Endodermal cell (in vitro differentiated cells): ENCODE measurements around the gene ADAM30. TPM values are rescaled to one million over a fixed set of nuclear protein-coding genes. Genes with fewer than 3 reads are reported as not detected.

Experiments
- DNase-seq: peaks from one replicate; pipeline ENCODE4 v3.0.0-alpha.2; 2017
- H3K27ac ChIP-seq: 2 replicates; pipeline ENCODE4 v1.5.1; 2013; ENCODE audit warnings: mild to moderate bottlenecking, low read depth, low read length, moderate library complexity
- H3K27me3 ChIP-seq: 2 replicates; pipeline ENCODE4 v1.6.1; 2013; ENCODE audit warnings: mild to moderate bottlenecking, low read length, moderate library complexity; ENCODE audit not compliant: insufficient read depth, control insufficient read depth, poor library complexity, severe bottlenecking
- H3K36me3 ChIP-seq: 2 replicates; pipeline ENCODE4 v1.7.0; 2013; ENCODE audit warnings: mild to moderate bottlenecking, low read length, moderate library complexity; ENCODE audit not compliant: control insufficient read depth, insufficient read depth
- H3K4me1 ChIP-seq: one replicate; pipeline ENCODE4 v1.7.0; 2013; ENCODE audit warnings: low read length; ENCODE audit not compliant: control insufficient read depth, insufficient read depth
- H3K4me3 ChIP-seq: 2 replicates; pipeline ENCODE4 v1.5.1; 2013; ENCODE audit warnings: mild to moderate bottlenecking, low read length, moderate library complexity
- H3K9ac ChIP-seq: 2 replicates; pipeline ENCODE4 v1.6.1; 2013; ENCODE audit warnings: mild to moderate bottlenecking, low read length, moderate library complexity; ENCODE audit not compliant: poor library complexity, severe bottlenecking; ENCODE audit errors: extremely low read depth
- H3K9me3 ChIP-seq: 2 replicates; pipeline ENCODE4 v1.6.1; 2013; ENCODE audit warnings: mild to moderate bottlenecking, low read length, moderate library complexity; ENCODE audit not compliant: control insufficient read depth
- H3K27ac Mint-ChIP-seq: 2 replicates; pipeline ENCODE4 v1.8.0; 2020; ENCODE audit warnings: mixed read lengths
- H3K27me3 Mint-ChIP-seq: 2 replicates; pipeline ENCODE4 v1.8.0; 2021; ENCODE audit warnings: mild to moderate bottlenecking, mixed read lengths; ENCODE audit not compliant: insufficient read depth
- H3K36me3 Mint-ChIP-seq: 2 replicates; pipeline ENCODE4 v1.8.0; 2020; ENCODE audit warnings: low read depth, mixed read lengths
- H3K4me1 Mint-ChIP-seq: 2 replicates; pipeline ENCODE4 v1.8.0; 2020; ENCODE audit warnings: mixed read lengths
- H3K4me3 Mint-ChIP-seq: 2 replicates; pipeline ENCODE4 v1.8.0; 2020; ENCODE audit warnings: mild to moderate bottlenecking, moderate library complexity, mixed read lengths
- H3K9me3 Mint-ChIP-seq: 2 replicates; pipeline ENCODE4 v1.8.0; 2020; ENCODE audit warnings: mild to moderate bottlenecking, mixed read lengths
- CTCF ChIP-seq: fragments of 200-600 bp; sonication (generic); conservative IDR thresholded peaks from 2 replicates; pipeline ENCODE4 v1.5.0; 2021; ENCODE audit warnings: antibody characterized with exemption, mild to moderate bottlenecking
- WGBS, 2 experiments: methylation state at CpG; one replicate each; pipeline versions ENCODE4 v1.1.5 to v1.1.7; 2013; ENCODE audit warnings: missing lambda C conversion rate in 2 of 2, mixed read lengths in 1 of 2; ENCODE audit not compliant: insufficient coverage in 1 of 2, insufficient read length in 1 of 2; 5-methylcytosine and 5-hydroxymethylcytosine counted together
- total RNA-seq, 2 donors: library from RNA; stranded (reverse); fragmentation: NEBNext Ultra II Directional in 1 of 2; extraction: Animal tissue kit (Norgen Biotek cat#: 25700) in 1 of 2; gene quantifications; 2 replicates in 1 of 2; 3 replicates in 1 of 2; pipeline ENCODE4 v1.2.1, GENCODE V29; 2021

The ADAM30 gene
- total RNA-seq, 2 donors from 2014 or later = not detected

GRCh38 chr1:119919241-119919640 lies 22.9 kb upstream of the ADAM30 start:
- Histone ChIP-seq H3K9ac (no peak overlapping the region), H3K27ac (no peak overlapping the region), H3K4me1 (peaks cover 11% of the 10 kb centered on the region), H3K27me3 (no peaks in the 10 kb centered on the region), H3K36me3 (peaks cover 90% of the 10 kb centered on the region), H3K9me3 (no peaks in the 10 kb centered on the region), H3K4me3 (no peak overlapping the region)
- Mint-ChIP-seq H3K27ac (no peak overlapping the region), H3K4me3 (no peak overlapping the region), H3K36me3 (peaks cover 85% of the 10 kb centered on the region), H3K9me3 (no peaks in the 10 kb centered on the region), H3K27me3 (no peaks in the 10 kb centered on the region), H3K4me1 (peaks cover 10% of the 10 kb centered on the region)
- DNase-seq = no peak
- WGBS, 2 experiments = 96 to 100% methylated on average over 3 to 7 of the region's 7 CpGs
- no peak for TF ChIP-seq CTCF

GRCh38 chr1:119918301-119918700 lies 22.0 kb upstream of the ADAM30 start:
- H3K9ac ChIP-seq = no peak overlapping the region

GRCh38 chr1:119917304-119918055 lies 21.2 kb upstream of the ADAM30 start:
- H3K27ac Mint-ChIP-seq = no peak overlapping the region

More at GRCh38 chr1:119918301-119918700, 22.0 kb upstream of the ADAM30 start:
- H3K4me1 ChIP-seq = peaks cover 11% of the 10 kb centered on the region
- H3K9me3 ChIP-seq = no peaks in the 10 kb centered on the region
- Mint-ChIP-seq H3K36me3 (peaks cover 81% of the 10 kb centered on the region), H3K9me3 (no peaks in the 10 kb centered on the region), H3K27ac (no peak overlapping the region), H3K27me3 (no peaks in the 10 kb centered on the region), H3K4me3 (no peak overlapping the region), H3K4me1 (peaks cover 10% of the 10 kb centered on the region)
- TF ChIP-seq CTCF = no peak
- 97 to 100% methylated on average over 6 to 7 of the region's 7 CpGs for whole genome bisulfite sequencing, 2 experiments
- H3K4me3 ChIP-seq = no peak overlapping the region
- H3K27me3 ChIP-seq = no peaks in the 10 kb centered on the region
- DNase-seq = no peak
- H3K36me3 ChIP-seq = peaks cover 88% of the 10 kb centered on the region
- H3K27ac ChIP-seq = no peak overlapping the region

More at GRCh38 chr1:119917304-119918055, 21.2 kb upstream of the ADAM30 start:
- H3K4me1 Mint-ChIP-seq = peaks cover 10% of the 10 kb centered on the region
- no peak for TF ChIP-seq CTCF
- Histone ChIP-seq H3K36me3 (peaks cover 83% of the 10 kb centered on the region), H3K4me1 (peaks cover 11% of the 10 kb centered on the region), H3K4me3 (no peak overlapping the region), H3K27ac (no peak overlapping the region), H3K27me3 (no peaks in the 10 kb centered on the region), H3K9ac (no peak overlapping the region), H3K9me3 (no peaks in the 10 kb centered on the region)
- H3K4me3 Mint-ChIP-seq = no peak overlapping the region
- no peak for DNase-seq
- H3K36me3 Mint-ChIP-seq = peaks cover 73% of the 10 kb centered on the region
- H3K27me3 Mint-ChIP-seq = no peaks in the 10 kb centered on the region
- H3K9me3 Mint-ChIP-seq = no peaks in the 10 kb centered on the region
- WGBS, 2 experiments = 87 to 93% methylated on average over 5 of the region's 5 CpGs
